ENCODE data around the gene SUN5.

SUN5 gene

GRCh38 chr20:33026072-33026778, 22.0 kb upstream of the SUN5 start:
- no peak for DNase-seq

- no peak for DNase-seq
These were observed 21.2 kb upstream of the SUN5 start for GRCh38 chr20:33025318-33025876.

- DNase-seq, result no peak
These were observed 20.5 kb upstream of the SUN5 start for GRCh38 chr20:33024609-33025317.

- DNase-seq, result no peak
These were observed 20.0 kb upstream of the SUN5 start for GRCh38 chr20:33024243-33024560.

- DNase-seq, result no peak
These were observed 19.4 kb upstream of the SUN5 start for GRCh38 chr20:33023439-33024242.

GRCh38 chr20:33022694-33023438, 18.6 kb upstream of the SUN5 start:
- DNase-seq, result no peak

- no peak for DNase-seq
These were observed 18.1 kb upstream of the SUN5 start for GRCh38 chr20:33022289-33022688.

GRCh38 chr20:33021879-33022278, 17.6 kb upstream of the SUN5 start:
- DNase-seq, result no peak

GRCh38 chr20:33020278-33021161, 16.3 kb upstream of the SUN5 start:
- no peak for DNase-seq

GRCh38 chr20:33019465-33020277, 15.4 kb upstream of the SUN5 start:
- no peak for DNase-seq

- DNase-seq, result no peak
These were observed 14.1 kb upstream of the SUN5 start for GRCh38 chr20:33018169-33018931.

- DNase-seq, result no peak
These were observed 13.3 kb upstream of the SUN5 start for GRCh38 chr20:33017542-33017941.

- no peak for DNase-seq
These were observed 12.4 kb upstream of the SUN5 start for GRCh38 chr20:33016581-33017109.

- DNase-seq, result no peak
These were observed 11.7 kb upstream of the SUN5 start for GRCh38 chr20:33015700-33016580.

- no peak for DNase-seq
These were observed 10.9 kb upstream of the SUN5 start for GRCh38 chr20:33015114-33015484.

- DNase-seq, result no peak
These were observed 10.3 kb upstream of the SUN5 start for GRCh38 chr20:33014336-33015113.

- DNase-seq, result no peak
These were observed 9.6 kb upstream of the SUN5 start for GRCh38 chr20:33013701-33014326.
